ENCODE data around the gene TMEM165.
"Not testable (repeated sequence)": the region's sequence is repeated elsewhere in the genome, so short reads cannot be mapped to it uniquely, and the experiment has no call there.

TMEM165 gene

GRCh38 chr4:55395529-55396307 lies at the start of gene TMEM165:
Gene TMEM165, plus strand, starts transcription at chr4:55395957. Its CDS starts 233 bp downstream, at chr4:55396190.
- peak; percentile 98 for ATAC-seq
- H3K9me3 Mint-ChIP-seq: no peaks in the 10 kb centered on the region
- H3K4me3 Mint-ChIP-seq: peak within 1 kb of the TSS; percentile 97
- peaks cover 25% of the 10 kb centered on the region for H3K36me3 Mint-ChIP-seq
- no peaks in the 10 kb centered on the region for H3K27me3 Mint-ChIP-seq
- H3K27ac Mint-ChIP-seq: peak within 1 kb of the TSS; percentile 95
- peaks cover 32% of the 10 kb centered on the region for H3K4me1 Mint-ChIP-seq

- Mint-ChIP-seq H3K27ac (peak within 1 kb of the TSS; percentile 93), H3K4me3 (peak within 1 kb of the TSS; percentile 97), H3K9me3 (no peaks in the 10 kb centered on the region), H3K27me3 (no peaks in the 10 kb centered on the region), H3K4me1 (peaks cover 21% of the 10 kb centered on the region), H3K36me3 (no peaks in the 10 kb centered on the region)
- peak; percentile 97 for ATAC-seq
These were observed 49.5 kb upstream of the TMEM165 start, which contains the start of gene SRD5A3 for GRCh38 chr4:55345980-55346850. Gene SRD5A3, plus strand, starts transcription at chr4:55346242. Its CDS starts 95 bp downstream, at chr4:55346337.

GRCh38 chr4:55346851-55347255 lies 48.9 kb upstream of the TMEM165 start:
- Mint-ChIP-seq H3K4me3 (peak overlapping the region; percentile 97), H3K4me1 (peaks cover 21% of the 10 kb centered on the region), H3K36me3 (peaks cover 1% of the 10 kb centered on the region), H3K27ac (peak overlapping the region; percentile 93), H3K27me3 (no peaks in the 10 kb centered on the region), H3K9me3 (no peaks in the 10 kb centered on the region)
- ATAC-seq: no peak

- Mint-ChIP-seq H3K9me3 (no peaks in the 10 kb centered on the region), H3K36me3 (peaks cover 10% of the 10 kb centered on the region), H3K4me3 (no peak overlapping the region), H3K27ac (peak overlapping the region; percentile 93), H3K27me3 (no peaks in the 10 kb centered on the region), H3K4me1 (peaks cover 21% of the 10 kb centered on the region)
- ATAC-seq: no peak
These were observed 48.0 kb upstream of the TMEM165 start for GRCh38 chr4:55347610-55348228.

- Mint-ChIP-seq H3K27ac (no peak overlapping the region), H3K4me3 (no peak overlapping the region), H3K4me1 (peaks cover 21% of the 10 kb centered on the region), H3K36me3 (peaks cover 18% of the 10 kb centered on the region), H3K27me3 (no peaks in the 10 kb centered on the region), H3K9me3 (no peaks in the 10 kb centered on the region)
- ATAC-seq: no peak
These were observed 47.3 kb upstream of the TMEM165 start for GRCh38 chr4:55348466-55348865.

- H3K4me3 Mint-ChIP-seq, H3K27me3 Mint-ChIP-seq, H3K27ac Mint-ChIP-seq, H3K9me3 Mint-ChIP-seq, ATAC-seq: not testable (repeated sequence)
- Mint-ChIP-seq H3K36me3 (peaks cover 27% of the 10 kb centered on the region), H3K4me1 (peaks cover 18% of the 10 kb centered on the region)
These were observed 44.9 kb upstream of the TMEM165 start for GRCh38 chr4:55350870-55351269.

- no peak for ATAC-seq
- Mint-ChIP-seq H3K4me3 (no peak overlapping the region), H3K4me1 (peaks cover 15% of the 10 kb centered on the region), H3K9me3 (no peaks in the 10 kb centered on the region), H3K36me3 (peaks cover 27% of the 10 kb centered on the region), H3K27ac (no peak overlapping the region), H3K27me3 (no peaks in the 10 kb centered on the region)
These were observed 43.9 kb upstream of the TMEM165 start for GRCh38 chr4:55351824-55352223.

- Mint-ChIP-seq H3K4me3 (no peak overlapping the region), H3K9me3 (no peaks in the 10 kb centered on the region), H3K27ac (no peak overlapping the region), H3K4me1 (peaks cover 7% of the 10 kb centered on the region), H3K36me3 (peaks cover 27% of the 10 kb centered on the region), H3K27me3 (no peaks in the 10 kb centered on the region)
- ATAC-seq: no peak
These were observed 43.0 kb upstream of the TMEM165 start for GRCh38 chr4:55352726-55353125.

GRCh38 chr4:55353228-55353747 lies 42.5 kb upstream of the TMEM165 start:
- H3K27me3 Mint-ChIP-seq, H3K4me1 Mint-ChIP-seq, H3K27ac Mint-ChIP-seq, H3K4me3 Mint-ChIP-seq, ATAC-seq, H3K9me3 Mint-ChIP-seq: not testable (repeated sequence)
- H3K36me3 Mint-ChIP-seq: peaks cover 27% of the 10 kb centered on the region

GRCh38 chr4:55354648-55355047 lies 41.1 kb upstream of the TMEM165 start:
- H3K36me3 Mint-ChIP-seq: peaks cover 27% of the 10 kb centered on the region
- no peak for ATAC-seq
- H3K27me3 Mint-ChIP-seq: no peaks in the 10 kb centered on the region
- peaks cover 19% of the 10 kb centered on the region for H3K4me1 Mint-ChIP-seq
- no peaks in the 10 kb centered on the region for H3K9me3 Mint-ChIP-seq
- no peak overlapping the region for H3K4me3 Mint-ChIP-seq
- no peak overlapping the region for H3K27ac Mint-ChIP-seq

GRCh38 chr4:55355555-55355954 lies 40.2 kb upstream of the TMEM165 start:
- no peak overlapping the region for H3K4me3 Mint-ChIP-seq
- H3K27me3 Mint-ChIP-seq: no peaks in the 10 kb centered on the region
- peaks cover 27% of the 10 kb centered on the region for H3K36me3 Mint-ChIP-seq
- H3K9me3 Mint-ChIP-seq: no peaks in the 10 kb centered on the region
- no peak for ATAC-seq
- peaks cover 19% of the 10 kb centered on the region for H3K4me1 Mint-ChIP-seq
- H3K27ac Mint-ChIP-seq: no peak overlapping the region

- H3K4me3 Mint-ChIP-seq: no peak overlapping the region
- no peak overlapping the region for H3K27ac Mint-ChIP-seq
- peaks cover 19% of the 10 kb centered on the region for H3K4me1 Mint-ChIP-seq
These were observed 38.7 kb upstream of the TMEM165 start for GRCh38 chr4:55356991-55357461.

GRCh38 chr4:55358246-55358645 lies 37.5 kb upstream of the TMEM165 start:
- Mint-ChIP-seq H3K4me3 (no peak overlapping the region), H3K4me1 (peaks cover 19% of the 10 kb centered on the region), H3K9me3 (no peaks in the 10 kb centered on the region), H3K27ac (peak overlapping the region; percentile 46), H3K36me3 (peaks cover 12% of the 10 kb centered on the region), H3K27me3 (no peaks in the 10 kb centered on the region)
- ATAC-seq: no peak

More at GRCh38 chr4:55356991-55357461, 38.7 kb upstream of the TMEM165 start:
- Mint-ChIP-seq H3K36me3 (peaks cover 24% of the 10 kb centered on the region), H3K27me3 (no peaks in the 10 kb centered on the region), H3K9me3 (no peaks in the 10 kb centered on the region)
- no peak for ATAC-seq

- no peak overlapping the region for H3K27ac Mint-ChIP-seq
- H3K4me3 Mint-ChIP-seq: no peak overlapping the region
- H3K4me1 Mint-ChIP-seq: peaks cover 19% of the 10 kb centered on the region
- H3K27me3 Mint-ChIP-seq: no peaks in the 10 kb centered on the region
- H3K36me3 Mint-ChIP-seq: peaks cover 9% of the 10 kb centered on the region
- H3K9me3 Mint-ChIP-seq: no peaks in the 10 kb centered on the region
- ATAC-seq: no peak
These were observed 37.1 kb upstream of the TMEM165 start for GRCh38 chr4:55358668-55359067.

All from stimulated activated memory B cell treated with anti-CD40 and anti-IgM and Interleukin-4, amounts not matched to agents 10 μg/mL and 1 μg/mL and 100 μg/mL, for 72 hours (primary cell).